Peyer's patch (tissue), 4 donors: ENCODE data around the gene LENG1. TPM values are rescaled to one million over a fixed set of nuclear protein-coding genes. Genes with fewer than 3 reads are reported as not detected.

Source experiments
- DNase-seq, 3 donors: peaks; one replicate each; pipeline ENCODE4 v3.0.0-alpha.2; 2017 to 2019
- H3K27ac ChIP-seq, 4 donors: fragments of 200-600 bp; sonication (generic); one replicate each; pipeline ENCODE4 v1.5.1; 2016 to 2019
- H3K27me3 ChIP-seq, 2 donors: fragments of 200-600 bp; sonication (generic); one replicate each; pipeline ENCODE4 v1.5.1; 2019
- H3K36me3 ChIP-seq, 3 donors: fragments of 200-600 bp; sonication (generic); one replicate each; pipeline ENCODE4 v1.5.1; 2016 to 2019
- H3K4me1 ChIP-seq, 4 donors: fragments of 200-600 bp; sonication (generic); one replicate each; pipeline ENCODE4 v1.5.1; 2016 to 2019
- H3K4me3 ChIP-seq, 4 donors: fragments of 200-600 bp; sonication (generic); 1 replicate in 3 of 4; 2 replicates in 1 of 4; pipeline ENCODE4 v1.5.1; 2016 to 2019; ENCODE audit warnings: mild to moderate bottlenecking in 1 of 4
- H3K9me3 ChIP-seq, 4 donors: fragments of 200-600 bp; sonication (generic); one replicate each; pipeline ENCODE4 v1.5.1; 2016 to 2019; ENCODE audit warnings: mild to moderate bottlenecking in 1 of 4
- CTCF ChIP-seq, 6 experiments: fragments of 450-650 bp in 4 of 6; fragments of 200-600 bp in 2 of 6; sonication (generic) in 1 of 6; IDR thresholded peaks; one replicate each; pipeline ENCODE4 v1.5.1; 2017 to 2019; ENCODE audit warnings: antibody characterized with exemption in 6 of 6, mild to moderate bottlenecking in 3 of 6, moderate library complexity in 1 of 6
- POLR2A ChIP-seq, 2 donors: fragments of 450-650 bp; IDR thresholded peaks; one replicate each; pipeline ENCODE4 v1.5.1; 2017; ENCODE audit warnings: antibody characterized with exemption in 2 of 2, mild to moderate bottlenecking in 2 of 2, moderate library complexity in 2 of 2
- total RNA-seq, 4 donors: library from RNA; depleted of rRNA; stranded (reverse); fragments of >200 nt; gene quantifications; one replicate each; pipeline ENCODE4 v1.1.0, GENCODE V29; 2016

LENG1 gene
- total RNA-seq, 4 donors from 2014 or later: 2.9 to 28.9 (median 6.8) TPM

- Histone ChIP-seq H3K4me3 (peak overlapping the region in 2 of 4 donors; percentile 2 to 48), H3K4me1 (peaks cover 5 to 56% (median 8%) of the 10 kb centered on the region in 4 donors), H3K27ac (peak overlapping the region in 1 of 4 donors; percentile 66), H3K9me3 (no peaks in the 10 kb centered on the region), H3K27me3 (no peaks in the 10 kb centered on the region), H3K36me3 (no peaks in the 10 kb centered on the region)
- TF ChIP-seq CTCF (IDR thresholded peaks at IDR 0.05): peak in 2 of 6 experiments; percentile 19 to 29
- TF ChIP-seq POLR2A (IDR thresholded peaks at IDR 0.05): peak in 1 of 2 donors; percentile 62
- DNase-seq: peak; percentile 25 to 96 (median 93)
Measured at GRCh38 chr19:54164369-54165068, 5.0 kb upstream of the LENG1 start.

- peaks cover 5 to 64% (median 16%) of the 10 kb centered on the region in 4 donors for H3K4me1 ChIP-seq
- DNase-seq: peak in 1 of 3 donors; percentile 46
Measured at GRCh38 chr19:54162884-54163283, 3.4 kb upstream of the LENG1 start.

GRCh38 chr19:54162241-54162805, 2.8 kb upstream of the LENG1 start:
- TF ChIP-seq POLR2A (IDR thresholded peaks at IDR 0.05) (peak in 1 of 2 donors; percentile 60), CTCF (IDR thresholded peaks at IDR 0.05) (no peak)
- Histone ChIP-seq H3K27ac (peak overlapping the region in 3 of 4 donors; percentile 60 to 92 (median 86)), H3K4me1 (peaks cover 5 to 64% (median 16%) of the 10 kb centered on the region in 4 donors), H3K9me3 (no peaks in the 10 kb centered on the region), H3K36me3 (peaks cover 0 to 8% (median 0%) of the 10 kb centered on the region in 3 donors), H3K4me3 (peak overlapping the region; percentile 27 to 53 (median 46)), H3K27me3 (no peaks in the 10 kb centered on the region)
- DNase-seq: peak; percentile 90 to 97 (median 96)

More at GRCh38 chr19:54162884-54163283, 3.4 kb upstream of the LENG1 start:
- H3K4me3 ChIP-seq: peak overlapping the region in 3 of 4 donors; percentile 43 to 53 (median 49)
- no peaks in the 10 kb centered on the region for H3K9me3 ChIP-seq
- H3K36me3 ChIP-seq: peaks cover 0 to 3% (median 0%) of the 10 kb centered on the region in 3 donors
- H3K27ac ChIP-seq: peak overlapping the region in 3 of 4 donors; percentile 60 to 92 (median 86)
- H3K27me3 ChIP-seq: no peaks in the 10 kb centered on the region
- TF ChIP-seq CTCF (IDR thresholded peaks at IDR 0.05) (no peak), POLR2A (IDR thresholded peaks at IDR 0.05) (no peak)

- DNase-seq: peak in 1 of 3 donors; percentile 47
- H3K4me1 ChIP-seq: peaks cover 5 to 62% (median 16%) of the 10 kb centered on the region in 4 donors
- H3K4me3 ChIP-seq: peak overlapping the region in 2 of 4 donors; percentile 47 to 50
- peaks cover 0 to 23% (median 0%) of the 10 kb centered on the region in 3 donors for H3K36me3 ChIP-seq
- H3K27ac ChIP-seq: peak overlapping the region in 3 of 4 donors; percentile 84 to 99 (median 87)
- TF ChIP-seq POLR2A (IDR thresholded peaks at IDR 0.05) (no peak), CTCF (IDR thresholded peaks at IDR 0.05) (no peak)
- H3K9me3 ChIP-seq: no peaks in the 10 kb centered on the region
- H3K27me3 ChIP-seq: no peaks in the 10 kb centered on the region
Measured at GRCh38 chr19:54160854-54161253, 1.3 kb upstream of the LENG1 start.

- H3K4me1 ChIP-seq: peaks cover 5 to 58% (median 16%) of the 10 kb centered on the region in 4 donors
- DNase-seq: no peak
- H3K4me3 ChIP-seq: peak overlapping the region; percentile 40 to 96 (median 48)
- TF ChIP-seq CTCF (IDR thresholded peaks at IDR 0.05) (no peak), POLR2A (IDR thresholded peaks at IDR 0.05) (no peak)
- H3K27me3 ChIP-seq: no peaks in the 10 kb centered on the region
- peaks cover 0 to 29% (median 0%) of the 10 kb centered on the region in 3 donors for H3K36me3 ChIP-seq
- H3K27ac ChIP-seq: peak overlapping the region; percentile 78 to 99 (median 86)
- no peaks in the 10 kb centered on the region for H3K9me3 ChIP-seq
Measured at GRCh38 chr19:54160182-54160811, 776 bp upstream of the LENG1 start.
